Neutrophil (primary cell): ENCODE data around the gene LRRC8D.

Experiments
- H3K27ac ChIP-seq: fragments of 200-600 bp; sonication (generic); 2 replicates; pipeline ENCODE4 v1.5.1; 2016; ENCODE audit warnings: mild to moderate bottlenecking, moderate library complexity
- H3K27me3 ChIP-seq: fragments of 200-600 bp; sonication (generic); 2 replicates; pipeline ENCODE4 v1.6.0; 2016; ENCODE audit warnings: mild to moderate bottlenecking
- H3K36me3 ChIP-seq: fragments of 200-600 bp; sonication (generic); 2 replicates; pipeline ENCODE4 v1.5.1; 2017
- H3K4me1 ChIP-seq, 2 experiments: fragments of 200-600 bp in 1 of 2; sonication (generic) in 1 of 2; 1 replicate in 1 of 2; 2 replicates in 1 of 2; pipeline versions ENCODE4 v1.5.1 to v1.6.1; 2013 to 2016; ENCODE audit warnings: low read depth in 1 of 2, low read length in 1 of 2, mild to moderate bottlenecking in 1 of 2, moderate library complexity in 1 of 2; ENCODE audit not compliant: control insufficient read depth in 1 of 2, insufficient read depth in 1 of 2
- H3K4me3 ChIP-seq, 2 experiments: fragments of 200-600 bp in 1 of 2; sonication (generic) in 1 of 2; 1 replicate in 1 of 2; 2 replicates in 1 of 2; pipeline ENCODE4 v1.5.1; 2013 to 2016; ENCODE audit warnings: low read depth in 1 of 2, low read length in 1 of 2, mild to moderate bottlenecking in 1 of 2, moderate library complexity in 1 of 2
- H3K9me3 ChIP-seq: fragments of 200-600 bp; sonication (generic); 2 replicates; pipeline ENCODE4 v1.5.1; 2016
- TF ChIP-seq, protein P1 (sequence below): fragments of 200-600 bp; sonication (generic); IDR thresholded peaks from 2 replicates; pipeline ENCODE4 v1.5.1; 2016; ENCODE audit warnings: antibody characterized with exemption

LRRC8D gene

DNA sequence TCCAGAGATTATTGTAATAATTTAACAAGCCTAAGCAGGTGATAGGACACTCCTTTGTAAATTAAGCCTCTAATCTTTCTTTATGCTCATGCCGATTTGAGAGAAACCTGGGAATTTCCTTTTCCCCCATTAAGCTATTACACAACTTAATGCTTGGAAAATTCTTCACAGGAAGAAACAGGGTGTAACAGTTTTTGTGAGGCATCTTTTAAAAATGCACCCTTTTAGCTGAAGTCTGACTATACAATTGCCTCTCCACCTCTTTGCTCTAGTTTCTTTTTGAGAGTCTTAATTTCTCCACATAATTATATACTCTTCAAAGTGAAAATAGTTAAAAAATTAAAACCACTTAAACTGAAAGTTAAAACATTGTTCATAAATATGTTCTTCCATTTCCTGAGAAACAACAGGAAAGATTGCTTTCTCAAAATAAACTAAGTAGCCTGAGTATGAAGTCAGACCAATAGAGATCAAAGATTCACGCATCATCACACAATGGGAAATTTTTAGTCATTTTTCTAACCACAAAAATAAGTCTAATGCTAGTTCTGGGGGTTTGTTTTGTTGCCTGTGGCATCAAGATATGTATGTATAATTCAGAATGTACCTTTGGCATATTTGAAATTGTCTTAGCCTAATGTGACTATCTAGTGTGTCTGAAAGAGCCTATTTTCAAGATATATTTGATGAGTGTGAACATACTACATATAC is 34.7 kb downstream of the LRRC8D start:
- Histone ChIP-seq H3K9me3 (no peaks in the 10 kb centered on the region), H3K4me1 (no peaks in the 10 kb centered on the region), H3K27me3 (no peaks in the 10 kb centered on the region), H3K4me3 (no peak overlapping the region), H3K36me3 (peaks cover 26% of the 10 kb centered on the region), H3K27ac (no peak overlapping the region)
- TF ChIP-seq, protein P1, sequence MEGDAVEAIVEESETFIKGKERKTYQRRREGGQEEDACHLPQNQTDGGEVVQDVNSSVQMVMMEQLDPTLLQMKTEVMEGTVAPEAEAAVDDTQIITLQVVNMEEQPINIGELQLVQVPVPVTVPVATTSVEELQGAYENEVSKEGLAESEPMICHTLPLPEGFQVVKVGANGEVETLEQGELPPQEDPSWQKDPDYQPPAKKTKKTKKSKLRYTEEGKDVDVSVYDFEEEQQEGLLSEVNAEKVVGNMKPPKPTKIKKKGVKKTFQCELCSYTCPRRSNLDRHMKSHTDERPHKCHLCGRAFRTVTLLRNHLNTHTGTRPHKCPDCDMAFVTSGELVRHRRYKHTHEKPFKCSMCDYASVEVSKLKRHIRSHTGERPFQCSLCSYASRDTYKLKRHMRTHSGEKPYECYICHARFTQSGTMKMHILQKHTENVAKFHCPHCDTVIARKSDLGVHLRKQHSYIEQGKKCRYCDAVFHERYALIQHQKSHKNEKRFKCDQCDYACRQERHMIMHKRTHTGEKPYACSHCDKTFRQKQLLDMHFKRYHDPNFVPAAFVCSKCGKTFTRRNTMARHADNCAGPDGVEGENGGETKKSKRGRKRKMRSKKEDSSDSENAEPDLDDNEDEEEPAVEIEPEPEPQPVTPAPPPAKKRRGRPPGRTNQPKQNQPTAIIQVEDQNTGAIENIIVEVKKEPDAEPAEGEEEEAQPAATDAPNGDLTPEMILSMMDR, result no peak

DNA sequence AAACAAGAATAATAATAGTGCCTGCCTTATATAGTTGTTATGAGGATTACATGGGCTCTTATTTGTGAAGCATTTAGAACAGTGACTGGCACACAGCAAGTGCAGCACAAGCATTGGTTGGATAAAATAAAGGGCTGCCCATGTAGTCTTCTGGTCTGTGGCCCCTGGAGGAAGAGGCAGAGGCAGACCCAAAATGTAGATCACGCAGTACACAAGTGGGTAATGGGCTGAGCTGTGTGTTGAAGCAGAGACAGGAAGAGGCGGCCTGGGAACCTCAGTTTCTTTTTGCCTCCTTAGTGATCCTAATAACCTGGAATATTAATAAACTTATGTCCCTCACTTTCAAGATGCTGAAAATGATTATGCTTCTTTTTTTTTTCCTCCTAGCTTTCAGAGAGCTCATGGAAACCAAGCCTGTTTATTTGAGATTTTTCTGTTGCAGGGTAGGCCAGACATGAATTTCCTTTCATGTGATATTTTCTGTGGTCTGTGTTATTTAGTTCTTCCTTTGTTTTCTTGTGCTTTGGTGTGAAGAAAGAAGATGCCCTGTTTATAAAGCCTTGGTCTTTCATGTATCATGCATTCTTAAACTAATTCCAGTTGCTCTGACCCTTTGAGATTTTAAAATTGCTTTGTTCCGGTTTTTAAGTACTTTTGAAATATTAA is 42.5 kb downstream of the LRRC8D start:
- H3K27ac ChIP-seq, result no peak overlapping the region
- H3K36me3 ChIP-seq, result peaks cover 9% of the 10 kb centered on the region
- TF ChIP-seq, protein P1, result no peak
- H3K4me3 ChIP-seq, result no peak overlapping the region
- H3K4me1 ChIP-seq, result no peaks in the 10 kb centered on the region
- H3K9me3 ChIP-seq, result no peaks in the 10 kb centered on the region
- H3K27me3 ChIP-seq, result no peaks in the 10 kb centered on the region

DNA sequence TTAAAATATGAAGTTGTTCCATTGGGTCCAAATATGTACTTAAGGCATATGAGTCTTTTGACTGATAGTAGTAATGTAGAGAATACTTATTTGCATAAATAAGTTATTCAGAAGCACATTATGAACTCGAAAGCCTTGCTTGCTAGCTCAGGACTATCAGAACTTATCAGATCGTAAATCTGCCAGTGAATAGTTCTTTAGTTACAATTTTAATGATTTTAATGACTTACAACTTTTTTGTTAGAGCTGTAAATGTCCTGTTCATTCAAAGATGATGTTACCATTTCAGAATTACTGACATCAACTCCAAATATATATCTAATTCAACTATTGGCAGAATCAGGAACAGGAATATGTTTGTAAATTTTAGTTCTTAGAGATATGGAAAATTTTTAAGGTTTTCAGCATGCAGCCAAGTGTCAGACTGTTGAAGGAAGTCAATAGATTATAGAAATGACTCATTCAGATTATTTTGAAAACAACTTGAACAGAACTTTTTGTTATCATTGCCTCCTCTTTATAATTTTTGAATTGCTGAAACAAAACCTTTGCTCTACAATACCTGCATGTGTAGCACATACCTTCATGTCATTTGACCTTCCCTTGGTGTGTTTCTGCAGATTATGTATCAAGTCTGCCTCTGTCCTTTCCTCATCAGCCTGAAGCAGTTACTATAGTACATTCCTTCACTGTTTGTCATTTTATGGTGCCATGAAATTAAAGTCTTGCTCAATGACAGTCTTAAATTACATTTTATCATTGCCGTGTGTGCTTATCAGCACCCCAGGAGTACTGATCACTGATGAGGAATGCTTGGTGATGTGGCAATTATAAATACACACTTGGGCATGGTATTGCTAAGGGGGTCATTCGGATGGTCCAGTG is 44.9 kb downstream of the LRRC8D start:
- H3K4me3 ChIP-seq, result no peak overlapping the region
- no peaks in the 10 kb centered on the region for H3K27me3 ChIP-seq
- H3K27ac ChIP-seq, result no peak overlapping the region
- no peaks in the 10 kb centered on the region for H3K9me3 ChIP-seq
- H3K36me3 ChIP-seq, result peaks cover 12% of the 10 kb centered on the region
- TF ChIP-seq, protein P1, result no peak
- H3K4me1 ChIP-seq, result peaks cover 0 to under 1% of the 10 kb centered on the region in 2 experiments

DNA sequence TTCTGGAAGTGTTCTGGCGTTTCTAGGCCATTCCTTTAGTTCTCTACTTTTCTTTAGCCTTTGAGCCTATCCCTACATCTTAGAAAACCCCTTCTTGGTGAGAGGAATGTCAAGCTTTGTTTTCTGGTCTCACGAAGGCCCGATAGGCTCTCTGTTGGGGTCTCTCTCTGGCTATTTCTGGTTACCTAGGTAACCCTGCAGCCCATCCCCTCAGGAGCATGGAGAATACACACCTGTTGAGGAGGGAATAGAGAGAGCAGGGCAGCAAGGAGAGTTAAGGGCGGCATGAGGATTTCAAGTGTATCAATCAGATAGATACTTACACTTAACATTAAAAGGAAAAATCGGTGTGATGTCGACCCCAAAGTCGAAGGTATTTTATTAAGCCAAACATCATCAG is 45.7 kb downstream of the LRRC8D start:
- peaks cover 12% of the 10 kb centered on the region for H3K36me3 ChIP-seq

DNA sequence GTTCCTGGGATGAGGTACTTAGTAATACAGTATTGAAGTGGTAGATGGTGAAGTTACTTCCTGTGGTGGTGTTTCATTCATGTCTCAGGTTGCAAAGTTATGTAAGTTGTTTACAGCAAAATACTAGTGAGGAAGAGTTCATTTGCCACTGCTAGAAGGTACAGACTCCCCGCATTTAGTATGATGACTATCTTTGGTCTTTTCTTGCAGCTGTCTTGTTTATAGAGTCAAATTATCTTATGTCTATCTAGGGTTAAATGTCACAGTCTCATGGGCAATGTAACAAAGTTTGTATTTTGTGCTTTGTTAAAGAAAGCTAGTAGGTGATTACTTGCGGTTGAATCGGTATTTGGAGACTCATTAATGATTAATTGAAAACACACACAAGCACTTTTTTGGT is 50.2 kb downstream of the LRRC8D start:
- TF ChIP-seq, protein P1, result no peak
- no peak overlapping the region for H3K27ac ChIP-seq
- H3K27me3 ChIP-seq, result no peaks in the 10 kb centered on the region

More for the DNA sequence above, 45.7 kb downstream of the LRRC8D start:
- Histone ChIP-seq H3K9me3 (no peaks in the 10 kb centered on the region), H3K27ac (no peak overlapping the region), H3K27me3 (no peaks in the 10 kb centered on the region), H3K4me1 (peaks cover 0 to 4% of the 10 kb centered on the region in 2 experiments), H3K4me3 (no peak overlapping the region)
- TF ChIP-seq, protein P1, result no peak

More for the DNA sequence above, 50.2 kb downstream of the LRRC8D start:
- Histone ChIP-seq H3K4me3 (no peak overlapping the region), H3K36me3 (peaks cover 19% of the 10 kb centered on the region), H3K9me3 (no peaks in the 10 kb centered on the region), H3K4me1 (peaks cover 0 to 4% of the 10 kb centered on the region in 2 experiments)
